Hepatocyte (in vitro differentiated cells): ENCODE data around the gene CABS1.

Source experiments
- EZH2 ChIP-seq: fragments of 200-600 bp; sonication (generic); IDR thresholded peaks from 2 replicates; pipeline ENCODE4 v1.6.1; 2016; ENCODE audit warnings: antibody characterized with exemption, mild to moderate bottlenecking, borderline replicate concordance
- EZH2phosphoT487 ChIP-seq: fragments of 200-600 bp; sonication (generic); IDR thresholded peaks from one replicate; pipeline ENCODE4 v1.6.1; 2018; ENCODE audit warnings: antibody characterized with exemption, mild to moderate bottlenecking, low read depth, moderate library complexity; ENCODE audit not compliant: unreplicated experiment, severe bottlenecking
- TF ChIP-seq, protein P1 (sequence below): fragments of 200-600 bp; sonication (generic); IDR thresholded peaks from 2 replicates; pipeline ENCODE4 v1.5.1; 2016; ENCODE audit warnings: antibody characterized with exemption, mild to moderate bottlenecking; ENCODE audit not compliant: poor library complexity

DNA sequence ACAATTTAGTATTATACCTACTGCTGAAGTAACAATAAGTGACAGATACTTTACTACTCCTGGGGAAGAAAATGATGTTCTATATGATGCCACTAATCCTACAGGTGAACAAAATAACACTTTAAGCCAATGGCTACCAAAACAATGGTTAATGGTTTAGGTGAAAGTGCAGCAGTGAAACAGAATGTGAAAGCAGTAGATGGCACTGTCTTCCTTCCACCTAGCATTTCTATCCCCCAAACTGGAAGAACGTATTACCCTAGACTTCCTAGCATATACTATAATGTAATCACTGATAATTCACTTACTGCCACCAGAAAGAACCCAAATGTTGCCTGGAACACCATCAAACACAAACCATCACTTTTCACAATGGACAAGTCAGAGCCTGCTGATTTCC is 18.9 kb upstream of the CABS1 start:
- TF ChIP-seq, protein P1, sequence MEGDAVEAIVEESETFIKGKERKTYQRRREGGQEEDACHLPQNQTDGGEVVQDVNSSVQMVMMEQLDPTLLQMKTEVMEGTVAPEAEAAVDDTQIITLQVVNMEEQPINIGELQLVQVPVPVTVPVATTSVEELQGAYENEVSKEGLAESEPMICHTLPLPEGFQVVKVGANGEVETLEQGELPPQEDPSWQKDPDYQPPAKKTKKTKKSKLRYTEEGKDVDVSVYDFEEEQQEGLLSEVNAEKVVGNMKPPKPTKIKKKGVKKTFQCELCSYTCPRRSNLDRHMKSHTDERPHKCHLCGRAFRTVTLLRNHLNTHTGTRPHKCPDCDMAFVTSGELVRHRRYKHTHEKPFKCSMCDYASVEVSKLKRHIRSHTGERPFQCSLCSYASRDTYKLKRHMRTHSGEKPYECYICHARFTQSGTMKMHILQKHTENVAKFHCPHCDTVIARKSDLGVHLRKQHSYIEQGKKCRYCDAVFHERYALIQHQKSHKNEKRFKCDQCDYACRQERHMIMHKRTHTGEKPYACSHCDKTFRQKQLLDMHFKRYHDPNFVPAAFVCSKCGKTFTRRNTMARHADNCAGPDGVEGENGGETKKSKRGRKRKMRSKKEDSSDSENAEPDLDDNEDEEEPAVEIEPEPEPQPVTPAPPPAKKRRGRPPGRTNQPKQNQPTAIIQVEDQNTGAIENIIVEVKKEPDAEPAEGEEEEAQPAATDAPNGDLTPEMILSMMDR, result no peak
- TF ChIP-seq EZH2 (no peak), EZH2phosphoT487 (no peak)
